Neural cell (in vitro differentiated cells): ENCODE measurements around the gene RPRD1A. TPM values are rescaled to one million over a fixed set of nuclear protein-coding genes. Genes with fewer than 3 reads are reported as not detected.
"Not testable (repeated sequence)": the region's sequence is repeated elsewhere in the genome, so short reads cannot be mapped to it uniquely, and the experiment has no call there.

ENCODE experiments used
- H2AFZ ChIP-seq: fragments of 200-600, 300-800 bp; sonication (generic), shearing (Covaris generic); 2 replicates; pipeline ENCODE4 v1.6.0; 2014; ENCODE audit warnings: low read depth, mild to moderate bottlenecking, antibody characterized with exemption, low read length, moderate library complexity
- H3F3A ChIP-seq: fragments of 200-600 bp; shearing (Covaris generic); 2 replicates; pipeline ENCODE4 v1.6.1; 2016; ENCODE audit warnings: mild to moderate bottlenecking, moderate library complexity, mixed read lengths, antibody characterized with exemption, low read length; ENCODE audit not compliant: insufficient read depth, poor library complexity, severe bottlenecking
- H3K27ac ChIP-seq: fragments of 200-600, 300-800 bp; sonication (generic), shearing (Covaris generic); 2 replicates; pipeline ENCODE4 v1.5.1; 2014; ENCODE audit warnings: mild to moderate bottlenecking, low read length, moderate library complexity
- H3K27me3 ChIP-seq: fragments of 300-800, 200-600 bp; sonication (generic), shearing (Covaris generic); 2 replicates; pipeline ENCODE4 v1.6.0; 2014; ENCODE audit warnings: mild to moderate bottlenecking, low read depth, low read length, moderate library complexity; ENCODE audit not compliant: insufficient read depth
- H3K36me3 ChIP-seq: fragments of 300-800, 200-600 bp; sonication (generic), shearing (Covaris generic); 2 replicates; pipeline ENCODE4 v1.5.1; 2014; ENCODE audit warnings: mild to moderate bottlenecking, antibody characterized with exemption, low read length, moderate library complexity; ENCODE audit not compliant: insufficient read depth
- H3K4me2 ChIP-seq: fragments of 300-800, 200-600 bp; sonication (generic), shearing (Covaris generic); 2 replicates; pipeline ENCODE4 v1.6.0; 2014; ENCODE audit warnings: mild to moderate bottlenecking, low read length
- H3K4me3 ChIP-seq: fragments of 300-800, 200-600 bp; sonication (generic), shearing (Covaris generic); 2 replicates; pipeline ENCODE4 v1.5.1; 2014; ENCODE audit warnings: mild to moderate bottlenecking, low read length, moderate library complexity
- H3K79me2 ChIP-seq: fragments of 200-600 bp; shearing (Covaris generic); replicated peaks from 2 replicates; pipeline ENCODE4 v1.6.0; 2014; ENCODE audit warnings: mild to moderate bottlenecking, low read length, moderate library complexity; ENCODE audit not compliant: insufficient read depth
- H3K9ac ChIP-seq: fragments of 300-800, 200-600 bp; sonication (generic), shearing (Covaris generic); 2 replicates; pipeline ENCODE4 v1.6.1; 2016; ENCODE audit warnings: mild to moderate bottlenecking, low read length, mixed read lengths
- H3K9me2 ChIP-seq: fragments of 200-600 bp; shearing (Covaris generic); 2 replicates; pipeline ENCODE4 v1.6.1; 2016; ENCODE audit warnings: mild to moderate bottlenecking, low read length, mixed read lengths; ENCODE audit not compliant: insufficient read depth
- H3K9me3 ChIP-seq: fragments of 200-600, 300-800 bp; sonication (generic), shearing (Covaris generic); 2 replicates; pipeline ENCODE4 v1.6.1; 2016; ENCODE audit warnings: mild to moderate bottlenecking, mixed run types, low read length, moderate library complexity, mixed read lengths
- H4K20me1 ChIP-seq: fragments of 200-600 bp; shearing (Covaris generic); 2 replicates; pipeline ENCODE4 v1.6.1; 2016; ENCODE audit warnings: mild to moderate bottlenecking, mixed run types; ENCODE audit not compliant: insufficient read depth
- CTCF ChIP-seq: fragments of 450-650 bp; IDR thresholded peaks from 2 replicates; pipeline ENCODE4 v1.5.1; 2014; ENCODE audit warnings: antibody characterized with exemption, mild to moderate bottlenecking, moderate library complexity; ENCODE audit not compliant: poor library complexity, severe bottlenecking
- EP300 ChIP-seq: fragments of 450-650 bp; conservative IDR thresholded peaks from 2 replicates; pipeline ENCODE4 v1.6.1; 2014; ENCODE audit warnings: antibody characterized with exemption, mild to moderate bottlenecking, moderate library complexity; ENCODE audit not compliant: poor library complexity, severe bottlenecking
- EZH2 ChIP-seq: fragments of 200-600, 300-800 bp; shearing (Covaris generic), sonication (generic); IDR thresholded peaks from 2 replicates; pipeline ENCODE4 v1.6.1; 2014; ENCODE audit warnings: antibody characterized with exemption, low read length, borderline replicate concordance, mild to moderate bottlenecking; ENCODE audit not compliant: insufficient read depth, poor library complexity, severe bottlenecking
- MXI1 ChIP-seq: fragments of 450-650 bp; conservative IDR thresholded peaks from 2 replicates; pipeline ENCODE4 v1.6.1; 2014; ENCODE audit warnings: antibody characterized with exemption, mild to moderate bottlenecking; ENCODE audit not compliant: poor library complexity, severe bottlenecking
- POLR2AphosphoS5 ChIP-seq: IDR thresholded peaks from 2 replicates; pipeline ENCODE4 v1.6.1; 2012
- RAD21 ChIP-seq: fragments of 450-650 bp; conservative IDR thresholded peaks from 2 replicates; pipeline ENCODE4 v1.6.1; 2014; ENCODE audit warnings: antibody characterized with exemption, mild to moderate bottlenecking, moderate library complexity
- SMC3 ChIP-seq: fragments of 450-650 bp; conservative IDR thresholded peaks from 2 replicates; pipeline ENCODE4 v1.6.1; 2014; ENCODE audit warnings: antibody characterized with exemption, mild to moderate bottlenecking, moderate library complexity; ENCODE audit not compliant: poor library complexity
- TAF1 ChIP-seq: IDR thresholded peaks from 2 replicates; pipeline ENCODE4 v1.6.1; 2012; ENCODE audit warnings: low read depth
- polyA plus RNA-seq: library from polyadenylated mRNA; depleted of rRNA; stranded (reverse); fragments of >200 nt; gene quantifications from 2 replicates; pipeline ENCODE4 v1.2.3, GENCODE V29; 2014
- TF ChIP-seq, protein P1 (sequence below): IDR thresholded peaks from 2 replicates; pipeline ENCODE4 v1.6.1; 2012; ENCODE audit warnings: borderline replicate concordance

Gene RPRD1A
- polyA plus RNA-seq, 1 donor from 2014 or later: 129 TPM

GRCh38 chr18:36028859-36029258, 38.5 kb downstream of the RPRD1A start:
- no peak overlapping the region for H3K9ac ChIP-seq
- H3K4me2 ChIP-seq: no peak overlapping the region
- H3K79me2 ChIP-seq: peaks cover 8% of the 10 kb centered on the region
- no peaks in the 10 kb centered on the region for H3K9me3 ChIP-seq
- no peaks in the 10 kb centered on the region for H3K27me3 ChIP-seq
- no peaks in the 10 kb centered on the region for H4K20me1 ChIP-seq
- H3K4me3 ChIP-seq: no peak overlapping the region
- H3K27ac ChIP-seq: no peak overlapping the region
- H2AFZ ChIP-seq: no peak overlapping the region
- TF ChIP-seq POLR2AphosphoS5: no peak
- TF ChIP-seq RAD21: no peak
- TF ChIP-seq EP300: no peak
- no peak for TF ChIP-seq MXI1
- no peak for TF ChIP-seq TAF1
- TF ChIP-seq SMC3: no peak
- no peak for TF ChIP-seq EZH2
- TF ChIP-seq, protein P1, sequence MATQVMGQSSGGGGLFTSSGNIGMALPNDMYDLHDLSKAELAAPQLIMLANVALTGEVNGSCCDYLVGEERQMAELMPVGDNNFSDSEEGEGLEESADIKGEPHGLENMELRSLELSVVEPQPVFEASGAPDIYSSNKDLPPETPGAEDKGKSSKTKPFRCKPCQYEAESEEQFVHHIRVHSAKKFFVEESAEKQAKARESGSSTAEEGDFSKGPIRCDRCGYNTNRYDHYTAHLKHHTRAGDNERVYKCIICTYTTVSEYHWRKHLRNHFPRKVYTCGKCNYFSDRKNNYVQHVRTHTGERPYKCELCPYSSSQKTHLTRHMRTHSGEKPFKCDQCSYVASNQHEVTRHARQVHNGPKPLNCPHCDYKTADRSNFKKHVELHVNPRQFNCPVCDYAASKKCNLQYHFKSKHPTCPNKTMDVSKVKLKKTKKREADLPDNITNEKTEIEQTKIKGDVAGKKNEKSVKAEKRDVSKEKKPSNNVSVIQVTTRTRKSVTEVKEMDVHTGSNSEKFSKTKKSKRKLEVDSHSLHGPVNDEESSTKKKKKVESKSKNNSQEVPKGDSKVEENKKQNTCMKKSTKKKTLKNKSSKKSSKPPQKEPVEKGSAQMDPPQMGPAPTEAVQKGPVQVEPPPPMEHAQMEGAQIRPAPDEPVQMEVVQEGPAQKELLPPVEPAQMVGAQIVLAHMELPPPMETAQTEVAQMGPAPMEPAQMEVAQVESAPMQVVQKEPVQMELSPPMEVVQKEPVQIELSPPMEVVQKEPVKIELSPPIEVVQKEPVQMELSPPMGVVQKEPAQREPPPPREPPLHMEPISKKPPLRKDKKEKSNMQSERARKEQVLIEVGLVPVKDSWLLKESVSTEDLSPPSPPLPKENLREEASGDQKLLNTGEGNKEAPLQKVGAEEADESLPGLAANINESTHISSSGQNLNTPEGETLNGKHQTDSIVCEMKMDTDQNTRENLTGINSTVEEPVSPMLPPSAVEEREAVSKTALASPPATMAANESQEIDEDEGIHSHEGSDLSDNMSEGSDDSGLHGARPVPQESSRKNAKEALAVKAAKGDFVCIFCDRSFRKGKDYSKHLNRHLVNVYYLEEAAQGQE: no peak
- no peak for TF ChIP-seq CTCF
- H3K9me2 ChIP-seq: no peaks in the 10 kb centered on the region
- no peaks in the 10 kb centered on the region for H3F3A ChIP-seq
- no peaks in the 10 kb centered on the region for H3K36me3 ChIP-seq

- Histone ChIP-seq H3F3A (no peaks in the 10 kb centered on the region), H3K36me3 (no peaks in the 10 kb centered on the region), H3K4me2 (no peak overlapping the region), H3K27ac (no peak overlapping the region), H4K20me1 (no peaks in the 10 kb centered on the region), H3K79me2 (peaks cover 4% of the 10 kb centered on the region), H3K27me3 (no peaks in the 10 kb centered on the region), H3K9ac (no peak overlapping the region), H3K9me3 (no peaks in the 10 kb centered on the region), H3K4me3 (no peak overlapping the region), H2AFZ (no peak overlapping the region), H3K9me2 (no peaks in the 10 kb centered on the region)
- TF ChIP-seq, protein P1: no peak
- TF ChIP-seq CTCF (no peak), POLR2AphosphoS5 (no peak), SMC3 (no peak), EZH2 (no peak), TAF1 (no peak), RAD21 (no peak), MXI1 (no peak)
Measured at GRCh38 chr18:36025025-36025424, 42.3 kb downstream of the RPRD1A start.

DNA sequence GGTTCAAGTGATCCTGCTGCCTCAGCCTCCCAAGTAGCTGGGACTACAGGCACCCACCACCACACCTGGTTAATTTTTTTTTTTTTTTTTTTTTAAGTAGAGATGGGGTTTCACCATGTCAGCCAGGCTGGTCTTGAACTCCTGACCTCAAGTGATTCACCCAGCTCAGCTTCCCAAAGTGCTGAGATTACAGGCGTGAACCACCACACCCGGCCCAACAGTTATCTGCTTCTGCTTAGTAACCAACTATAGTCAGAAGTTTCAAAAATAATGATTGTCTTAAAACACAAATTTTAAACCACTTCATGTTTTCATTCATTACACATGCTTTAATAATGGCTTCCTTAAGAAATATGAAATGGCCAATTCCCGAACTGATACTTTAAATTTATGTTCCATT, 43.1 kb downstream of the RPRD1A start:
- H3K9me2 ChIP-seq, H3K27me3 ChIP-seq, H3K36me3 ChIP-seq, H3K9ac ChIP-seq, H3F3A ChIP-seq, H2AFZ ChIP-seq, H3K79me2 ChIP-seq, H3K27ac ChIP-seq, H3K4me3 ChIP-seq, H4K20me1 ChIP-seq, H3K4me2 ChIP-seq, H3K9me3 ChIP-seq: not testable (repeated sequence)
